ENCODE measurements around the gene DENND4C. TPM values are rescaled to one million over a fixed set of nuclear protein-coding genes. Genes with fewer than 3 reads are reported as not detected.

The DENND4C gene
- polyA plus RNA-seq, 1 of the 3 experiments (the other 2 are of a cell fraction): 7.5 TPM

- CTCF ChIA-PET: no interaction called here
- 100% methylated on average over 1 of the region's 1 CpG for WGBS (ENCODE audit: low lambda C conversion rate)
Observed at GRCh38 chr9:19303216-19303615, 72.7 kb downstream of the DENND4C start.

GRCh38 chr9:19306568-19306967, 76.1 kb downstream of the DENND4C start:
- 93% methylated on average over 5 of the region's 5 CpGs for WGBS (ENCODE audit: low lambda C conversion rate)
- DNase-seq: no peak
- H3K9me3 ChIP-seq: no peaks in the 10 kb centered on the region
- no peak overlapping the region for H3K4me2 ChIP-seq
- CTCF ChIA-PET: no interaction called here
- no peaks in the 10 kb centered on the region for H3F3A ChIP-seq (replicated peaks; ENCODE audit: insufficient read depth)
- H3K36me3 ChIP-seq (replicated peaks in 1 of 2; ENCODE audit: control insufficient read depth in 1 of 2, insufficient read depth in 2 of 2, low read length in 1 of 2): peaks cover 15 to 22% of the 10 kb centered on the region in 2 experiments
- no peaks in the 10 kb centered on the region for H3K27me3 ChIP-seq (ENCODE audit: insufficient read depth)
- H4K20me1 ChIP-seq (ENCODE audit: insufficient read depth): no peaks in the 10 kb centered on the region
- no peak overlapping the region for H3K27ac ChIP-seq (ENCODE audit: low read depth in 2 of 2, low read length in 1 of 2)
- POLR2A ChIA-PET: no interaction called here
- no peaks in the 10 kb centered on the region for H3K9me2 ChIP-seq
- 0 out of 2 replicates have a peak, but pooled peaks cover 8% of the 10 kb centered on the region for H3K79me2 ChIP-seq (ENCODE audit: insufficient read depth)
- no peaks in the 10 kb centered on the region for H3K4me1 ChIP-seq (ENCODE audit: control insufficient read depth in 1 of 2, insufficient read depth in 2 of 2, low read depth in 1 of 2, low read length in 1 of 2)
- TF ChIP-seq YY1 (IDR thresholded peaks at IDR 0.05; ENCODE audit: low read depth): no peak
- TF ChIP-seq GATA2 (CRISPR knock-in tag; IDR thresholded peaks at IDR 0.05): no peak
- TF ChIP-seq FOXJ3 (CRISPR knock-in tag; IDR thresholded peaks at IDR 0.05): no peak
- TF ChIP-seq TCF12 (IDR thresholded peaks at IDR 0.05): no peak
- no peak for TF ChIP-seq CTCF (IDR thresholded peaks at IDR 0.05)
- no peak for TF ChIP-seq ZBTB33 (IDR thresholded peaks at IDR 0.05; ENCODE audit: borderline replicate concordance, low read depth)
- no peak overlapping the region for H3K4me3 ChIP-seq (ENCODE audit: low read depth in 2 of 2, low read length in 1 of 2)
- no peak overlapping the region for H2AFZ ChIP-seq (ENCODE audit: low read depth)
- H3K9ac ChIP-seq: no peak overlapping the region

More at GRCh38 chr9:19303216-19303615, 72.7 kb downstream of the DENND4C start:
- no peak overlapping the region for H3K4me2 ChIP-seq
- H3K27me3 ChIP-seq (ENCODE audit: insufficient read depth): no peaks in the 10 kb centered on the region
- no peak overlapping the region for H3K27ac ChIP-seq (ENCODE audit: low read depth in 2 of 2, low read length in 1 of 2)
- no peaks in the 10 kb centered on the region for H3F3A ChIP-seq (replicated peaks; ENCODE audit: insufficient read depth)
- no peaks in the 10 kb centered on the region for H3K9me2 ChIP-seq
- H3K36me3 ChIP-seq (replicated peaks in 1 of 2; ENCODE audit: control insufficient read depth in 1 of 2, insufficient read depth in 2 of 2, low read length in 1 of 2): peaks cover 26 to 44% of the 10 kb centered on the region in 2 experiments
- no peak overlapping the region for H3K9ac ChIP-seq
- TF ChIP-seq ELF1 (IDR thresholded peaks at IDR 0.05): no peak
- TF ChIP-seq NFIC (IDR thresholded peaks at IDR 0.05; ENCODE audit: borderline replicate concordance): no peak
- TF ChIP-seq TCF12 (IDR thresholded peaks at IDR 0.05): no peak
- TF ChIP-seq IRF3 (IDR thresholded peaks at IDR 0.05; ENCODE audit: low read depth, low read length): no peak
- no peak for TF ChIP-seq USF1 (IDR thresholded peaks at IDR 0.05; ENCODE audit: borderline replicate concordance, low read depth)
- no peak for TF ChIP-seq FOXJ3 (CRISPR knock-in tag; IDR thresholded peaks at IDR 0.05)
- H3K4me3 ChIP-seq (ENCODE audit: low read depth in 2 of 2, low read length in 1 of 2): no peak overlapping the region
- no peaks in the 10 kb centered on the region for H3K79me2 ChIP-seq (ENCODE audit: insufficient read depth)
- no peak overlapping the region for H2AFZ ChIP-seq (ENCODE audit: low read depth)
- POLR2A ChIA-PET: no interaction called here
- DNase-seq: no peak
- no peaks in the 10 kb centered on the region for H4K20me1 ChIP-seq (ENCODE audit: insufficient read depth)
- no peaks in the 10 kb centered on the region for H3K4me1 ChIP-seq (ENCODE audit: control insufficient read depth in 1 of 2, insufficient read depth in 2 of 2, low read depth in 1 of 2, low read length in 1 of 2)
- H3K9me3 ChIP-seq: no peaks in the 10 kb centered on the region

All from SK-N-SH (cell line).